AG08395 (cell line): ENCODE results near the gene FOXP4.
A peak's percentile ranks its signal among the peaks of the same experiment; 100 is the strongest.

Experiments
- DNase-seq: peaks from one replicate; pipeline ENCODE4 v3.0.0; 2012; ENCODE audit warnings: mixed read lengths, low spot score

FOXP4 gene

DNA sequence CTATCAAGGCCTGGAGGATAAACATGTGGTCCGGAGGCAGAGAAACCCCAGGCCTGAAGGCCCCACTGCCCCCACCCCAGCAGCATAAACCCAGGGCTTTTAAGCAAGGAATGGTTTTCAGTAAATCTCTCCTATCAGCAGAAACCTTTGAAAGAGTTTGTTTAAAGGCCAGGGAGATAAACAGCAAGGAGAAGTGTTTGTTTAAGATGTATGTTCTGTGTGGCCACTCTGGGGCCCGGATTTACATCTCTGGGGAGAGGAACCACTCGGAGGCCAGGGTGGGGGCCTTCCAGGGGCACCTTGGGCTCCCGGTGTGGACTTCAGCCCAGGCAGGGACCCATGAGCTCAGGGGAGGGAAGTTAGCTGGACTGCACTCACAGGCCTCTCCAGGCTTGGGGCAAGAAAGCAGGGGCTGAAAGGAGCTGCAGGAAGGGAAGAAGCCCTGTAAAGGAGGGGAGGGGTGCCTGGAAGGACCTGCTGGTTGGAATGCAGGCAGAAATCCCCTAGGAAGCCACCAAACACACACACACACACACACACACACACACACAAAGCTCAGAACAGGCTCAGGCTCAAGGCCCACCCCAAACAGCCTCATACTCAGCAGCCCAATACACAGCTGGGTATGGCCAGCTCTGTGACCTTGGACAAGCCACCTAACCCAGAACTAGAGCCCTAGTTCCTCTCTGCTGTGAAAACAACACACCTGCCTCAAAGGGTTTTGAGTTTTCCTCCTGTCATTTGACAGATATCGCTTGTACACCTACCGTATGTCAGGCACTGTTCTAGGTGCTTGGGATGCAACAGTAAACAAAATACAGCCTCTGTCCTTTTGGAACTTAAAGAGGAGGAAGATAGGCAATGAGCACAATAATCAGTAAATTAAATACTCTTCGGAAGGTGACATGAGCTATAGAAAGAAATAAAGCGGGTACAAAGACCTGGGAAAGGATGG lies 26.2 kb upstream of the FOXP4 start:
- no peak for DNase-seq

DNA sequence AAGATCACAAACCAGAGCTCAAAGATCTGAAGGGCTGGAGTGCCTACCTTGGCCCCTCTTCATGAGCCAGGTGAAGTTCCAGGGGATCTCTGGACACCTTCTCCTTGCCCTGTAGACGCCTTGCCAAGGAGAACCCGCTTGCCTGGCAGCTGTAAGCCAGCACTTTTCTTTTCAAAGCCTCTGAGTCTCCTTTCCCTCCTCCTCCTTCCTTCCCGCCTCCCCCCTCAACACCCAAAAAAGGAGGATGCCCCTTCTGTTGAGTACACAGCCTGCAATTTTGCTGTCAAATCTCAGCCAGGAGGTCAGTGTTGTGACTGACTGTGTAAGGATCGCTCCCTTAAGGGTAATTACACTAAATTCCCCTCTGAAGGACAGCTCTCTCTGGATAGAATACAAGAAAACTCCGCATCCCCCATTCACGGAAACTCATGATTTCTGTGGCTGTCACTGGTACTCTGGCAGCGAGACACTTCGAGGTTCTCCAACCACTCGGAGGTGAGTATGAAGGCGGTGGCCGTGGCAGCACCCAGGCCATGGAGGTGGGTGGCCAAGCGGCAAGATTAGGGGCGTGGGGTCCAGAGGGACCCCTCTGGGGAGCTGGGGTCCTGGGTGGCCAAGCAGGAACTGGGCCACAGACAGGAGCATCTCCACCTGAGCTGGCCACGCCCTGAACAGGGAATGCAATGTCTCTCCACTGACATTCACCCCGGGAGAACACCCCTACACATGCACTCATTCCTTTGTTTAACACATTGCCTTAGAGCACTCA lies 23.2 kb upstream of the FOXP4 start:
- no peak for DNase-seq

DNA sequence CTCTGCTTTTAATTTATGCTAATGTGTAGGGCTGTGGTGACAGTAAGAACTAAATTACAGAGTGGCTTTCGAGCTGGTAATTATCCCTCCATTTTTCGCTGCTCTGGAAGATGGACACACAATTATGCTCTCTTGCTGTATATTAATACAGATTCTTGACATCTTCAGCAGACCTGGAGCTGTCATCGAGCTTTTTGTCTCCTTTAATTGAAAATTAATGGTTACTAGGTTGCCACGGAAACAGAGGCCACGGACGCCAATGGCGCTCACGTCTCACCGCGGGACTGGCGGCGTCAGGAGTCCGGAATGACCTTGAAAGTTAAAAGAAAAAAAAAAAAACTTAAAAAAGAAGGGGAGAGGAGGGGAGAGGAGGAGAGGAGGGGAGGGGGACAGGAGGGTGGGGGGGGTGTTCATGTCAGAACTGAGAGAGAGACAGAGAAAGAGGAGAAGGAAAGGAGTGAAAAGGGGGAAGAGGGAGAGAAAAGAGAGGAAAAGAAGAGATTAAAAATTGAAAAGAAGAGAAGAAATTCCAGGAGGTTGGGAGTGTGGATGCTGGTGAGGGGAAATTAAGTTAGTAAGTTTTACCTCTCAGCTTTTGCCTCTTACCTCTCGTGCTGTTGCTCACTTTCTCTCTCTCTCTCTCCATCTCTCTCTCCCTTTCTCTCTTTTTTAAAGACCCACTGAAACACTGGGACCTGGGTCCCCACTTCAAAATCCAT lies 22.1 kb upstream of the FOXP4 start:
- no peak for DNase-seq

DNA sequence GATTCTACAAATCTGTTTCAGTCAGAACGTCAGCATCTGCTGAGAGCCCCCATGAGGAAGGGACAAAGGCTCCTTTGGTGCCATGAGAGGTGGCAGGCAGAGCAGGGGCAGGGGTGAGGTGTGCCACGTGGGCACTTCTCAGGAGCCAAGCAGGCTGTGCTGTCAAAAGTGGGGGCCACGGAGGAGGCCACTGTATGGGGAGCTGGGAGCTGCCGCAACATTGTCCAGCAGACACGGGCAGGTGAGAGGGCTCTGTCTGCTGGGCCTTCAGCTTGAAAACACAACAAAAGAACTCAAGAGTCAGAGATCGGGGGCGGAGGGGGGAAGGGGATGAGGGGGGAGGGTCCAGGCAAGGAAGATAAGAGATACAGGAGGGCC lies 21.6 kb upstream of the FOXP4 start:
- no peak for DNase-seq

DNA sequence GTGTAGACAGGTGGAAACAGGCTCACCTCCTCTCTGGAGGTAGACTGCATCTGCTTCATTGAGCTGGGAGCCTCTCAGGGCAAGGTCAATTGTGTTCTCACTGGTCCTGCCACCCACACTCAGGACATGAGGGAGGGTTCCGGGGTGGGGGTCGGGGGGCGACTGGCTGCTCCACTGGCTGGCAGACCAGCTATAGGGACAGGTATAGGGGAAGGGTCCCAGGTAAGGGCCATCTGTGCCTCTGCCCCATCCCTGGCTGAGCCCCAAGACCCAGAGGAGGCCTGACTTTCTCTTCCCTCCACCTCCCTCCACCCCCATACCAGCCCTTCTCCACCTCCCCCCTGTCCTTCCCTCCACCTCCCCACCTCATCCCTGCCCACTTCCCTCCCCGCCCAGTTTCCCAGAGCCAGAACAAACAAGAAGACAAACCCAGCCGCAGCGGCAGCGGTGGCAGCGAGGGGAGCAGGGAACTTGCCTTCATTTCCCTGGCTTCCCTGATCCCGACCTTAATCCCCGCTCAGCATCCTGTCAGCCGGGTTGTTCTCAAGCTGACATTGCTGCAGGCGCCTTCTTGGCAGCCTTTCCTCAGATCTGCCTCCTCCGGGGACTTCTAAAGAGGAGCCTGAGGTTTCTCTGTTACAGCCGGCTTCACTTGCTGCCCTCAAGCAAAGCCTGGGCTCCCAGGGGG lies 18.3 kb upstream of the FOXP4 start:
- DNase-seq, result peak; percentile 29

DNA sequence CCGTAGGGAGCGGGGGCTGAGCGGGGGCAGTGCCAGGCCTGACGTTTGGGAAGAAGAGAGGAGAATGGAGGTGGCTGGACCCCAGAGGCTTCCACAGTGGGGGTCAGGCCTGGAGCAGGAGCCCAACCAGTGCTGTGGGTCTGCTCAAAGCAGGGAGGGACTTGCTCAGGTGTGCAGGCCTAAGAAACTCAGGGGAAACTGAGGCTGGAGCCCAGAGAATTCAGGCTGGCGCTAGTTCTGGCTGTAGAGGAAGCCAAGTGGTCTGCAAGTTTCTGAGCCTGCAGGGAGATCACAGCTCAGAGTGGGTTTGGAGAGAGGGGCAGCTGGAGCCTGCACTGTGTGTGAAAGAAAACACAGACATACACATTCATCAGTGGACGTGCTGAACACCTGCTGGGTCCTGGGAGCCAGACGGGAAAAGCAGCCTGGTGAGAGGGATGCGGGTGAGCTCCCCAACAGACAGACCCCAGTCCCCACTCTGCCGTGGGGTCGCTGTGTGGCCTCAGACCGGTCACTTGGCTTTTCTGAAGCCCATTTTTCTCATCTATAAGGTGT lies 17.7 kb upstream of the FOXP4 start:
- DNase-seq, result no peak

DNA sequence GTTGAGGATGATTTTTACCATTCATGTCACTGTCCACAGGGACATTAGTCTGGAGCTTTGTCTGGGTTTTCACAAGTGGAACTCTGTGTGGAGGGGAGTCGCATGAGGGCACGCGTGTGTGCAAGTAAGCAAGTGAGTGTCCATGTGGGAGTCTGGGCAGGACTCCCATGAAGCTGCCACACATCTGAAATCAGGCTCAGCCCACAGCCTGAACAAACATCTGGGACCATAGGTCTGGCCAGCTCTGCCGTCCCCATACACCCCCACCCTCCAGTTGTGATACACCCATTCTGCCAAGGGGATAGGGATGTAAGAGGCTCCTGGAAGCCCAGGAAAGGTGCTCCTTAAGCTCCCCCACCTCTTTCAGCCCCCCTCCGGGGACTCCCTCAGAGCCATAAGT lies 17.1 kb upstream of the FOXP4 start:
- DNase-seq, result no peak

DNA sequence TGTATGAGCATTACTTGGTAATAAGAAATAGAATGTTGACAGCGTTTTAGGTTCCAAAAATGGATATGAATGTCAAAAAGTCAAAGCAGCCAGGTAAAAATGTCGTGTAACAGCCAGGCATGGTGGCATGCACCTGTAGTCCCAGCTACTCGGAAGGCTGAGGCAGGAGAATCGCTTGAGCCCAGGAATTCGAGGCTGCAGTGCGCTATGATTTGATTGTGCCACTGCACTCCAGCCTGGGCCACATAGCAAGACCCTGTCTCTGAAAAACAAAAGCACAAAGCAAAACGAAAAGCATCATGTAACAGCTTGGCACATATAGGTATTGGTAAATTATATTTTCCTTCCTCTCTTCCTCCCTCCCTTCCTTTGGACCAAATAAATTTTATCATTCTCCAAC lies 16.2 kb upstream of the FOXP4 start:
- DNase-seq, result no peak

DNA sequence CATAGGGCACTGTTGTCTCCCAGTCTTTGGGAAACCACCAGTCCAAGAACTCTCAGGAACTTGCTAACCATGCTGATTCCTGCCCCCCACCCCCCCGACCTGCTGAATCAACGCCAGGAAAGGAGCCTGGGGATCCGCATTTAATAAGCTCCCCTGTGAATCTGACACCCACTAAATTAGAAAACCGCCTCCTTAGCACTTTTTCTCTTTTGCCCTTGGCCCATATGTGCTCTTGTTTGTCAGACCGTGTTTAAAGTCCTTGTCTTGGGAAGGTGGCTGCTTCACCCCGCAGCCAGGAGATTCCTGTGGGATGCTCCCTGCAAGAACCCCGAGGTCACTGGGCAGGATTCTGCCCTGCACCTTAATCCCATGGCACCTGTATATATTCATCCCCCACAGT lies 15.7 kb upstream of the FOXP4 start:
- DNase-seq, result no peak

DNA sequence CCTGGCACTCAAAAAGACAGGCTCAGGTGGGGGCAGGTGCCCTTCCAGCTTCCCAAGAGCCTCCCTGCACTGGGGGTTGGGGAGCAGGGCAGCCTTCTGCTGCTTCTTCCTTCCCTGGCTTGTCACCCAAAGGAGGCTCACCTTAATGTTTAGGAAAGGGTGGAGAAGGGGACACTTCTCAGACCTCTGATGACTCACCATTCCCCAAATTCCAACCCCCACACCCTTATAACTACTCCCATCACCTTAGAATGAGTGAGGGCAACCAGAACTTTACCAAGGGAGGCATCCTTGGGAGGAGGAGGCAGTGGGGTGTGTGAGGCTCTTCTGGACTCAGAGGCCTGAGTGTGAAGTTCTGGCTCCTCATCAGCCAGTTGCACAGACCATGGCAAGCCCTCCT lies 15.2 kb upstream of the FOXP4 start:
- no peak for DNase-seq

DNA sequence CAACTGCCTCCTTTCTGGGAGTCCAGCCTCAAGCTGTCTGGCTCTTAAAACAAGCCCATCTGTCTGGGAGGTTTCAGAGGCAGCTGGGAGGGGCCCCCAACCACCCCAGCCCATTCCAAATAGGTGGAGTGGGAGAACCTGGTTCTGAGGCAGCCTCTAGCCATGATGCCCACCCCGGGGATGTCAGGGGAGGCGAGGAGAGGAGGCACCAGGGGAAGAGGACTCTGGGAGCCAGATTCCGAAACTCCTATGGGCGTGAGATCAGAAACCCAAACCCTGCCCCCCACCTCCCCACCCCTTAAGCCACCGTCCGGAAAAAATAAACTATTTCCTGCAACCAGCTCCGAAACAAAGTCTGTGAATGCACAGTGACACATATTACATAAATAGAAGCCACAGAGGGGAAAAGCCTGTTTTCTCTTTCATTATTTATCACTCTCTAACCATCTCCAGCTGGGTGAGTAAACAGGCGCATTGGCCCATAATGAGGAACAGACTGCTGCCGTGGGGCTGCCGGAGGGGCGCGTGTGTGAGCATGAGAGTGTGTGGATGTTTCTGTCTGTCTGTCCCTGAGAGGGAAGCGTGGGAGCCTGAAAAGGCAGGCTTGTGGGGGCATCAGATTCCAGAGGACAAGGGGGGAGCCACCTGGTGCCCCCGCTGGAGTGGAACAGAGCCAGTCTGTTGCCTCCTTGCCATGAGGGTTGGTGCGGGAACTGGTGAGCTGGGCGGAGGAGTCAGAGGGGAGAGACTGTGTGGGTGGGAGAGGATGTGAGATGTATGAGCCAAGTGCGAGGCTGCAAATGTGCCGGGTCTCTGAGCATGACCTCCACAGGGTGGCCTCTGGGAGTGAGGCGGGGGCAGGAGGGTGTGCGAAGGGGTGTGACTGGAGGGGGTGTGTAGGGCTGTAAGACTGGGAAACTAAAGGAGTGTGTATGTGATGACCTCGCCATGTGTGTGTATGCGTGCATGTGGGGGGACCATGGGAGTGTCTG lies 14.3 kb upstream of the FOXP4 start:
- DNase-seq, result peak; percentile 88

DNA sequence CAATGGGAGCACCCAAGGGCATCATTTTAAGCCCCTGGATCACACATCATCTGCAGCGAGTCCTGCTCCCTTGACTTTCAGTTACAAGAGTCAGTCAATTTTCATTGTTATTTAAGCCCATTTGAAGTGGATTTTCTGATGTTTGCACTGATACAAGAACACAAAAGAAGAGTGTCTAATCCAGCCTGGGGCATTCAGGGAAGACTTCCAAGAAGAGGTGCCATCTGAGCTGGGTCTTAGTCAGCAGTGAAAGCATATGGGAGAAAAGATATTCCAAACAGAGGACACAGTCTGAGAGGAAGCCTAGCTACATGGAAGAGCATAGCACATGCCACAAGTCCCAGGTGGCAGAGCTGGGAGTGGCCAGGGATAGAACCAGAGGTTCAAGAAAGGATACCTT lies 10.4 kb upstream of the FOXP4 start:
- no peak for DNase-seq

DNA sequence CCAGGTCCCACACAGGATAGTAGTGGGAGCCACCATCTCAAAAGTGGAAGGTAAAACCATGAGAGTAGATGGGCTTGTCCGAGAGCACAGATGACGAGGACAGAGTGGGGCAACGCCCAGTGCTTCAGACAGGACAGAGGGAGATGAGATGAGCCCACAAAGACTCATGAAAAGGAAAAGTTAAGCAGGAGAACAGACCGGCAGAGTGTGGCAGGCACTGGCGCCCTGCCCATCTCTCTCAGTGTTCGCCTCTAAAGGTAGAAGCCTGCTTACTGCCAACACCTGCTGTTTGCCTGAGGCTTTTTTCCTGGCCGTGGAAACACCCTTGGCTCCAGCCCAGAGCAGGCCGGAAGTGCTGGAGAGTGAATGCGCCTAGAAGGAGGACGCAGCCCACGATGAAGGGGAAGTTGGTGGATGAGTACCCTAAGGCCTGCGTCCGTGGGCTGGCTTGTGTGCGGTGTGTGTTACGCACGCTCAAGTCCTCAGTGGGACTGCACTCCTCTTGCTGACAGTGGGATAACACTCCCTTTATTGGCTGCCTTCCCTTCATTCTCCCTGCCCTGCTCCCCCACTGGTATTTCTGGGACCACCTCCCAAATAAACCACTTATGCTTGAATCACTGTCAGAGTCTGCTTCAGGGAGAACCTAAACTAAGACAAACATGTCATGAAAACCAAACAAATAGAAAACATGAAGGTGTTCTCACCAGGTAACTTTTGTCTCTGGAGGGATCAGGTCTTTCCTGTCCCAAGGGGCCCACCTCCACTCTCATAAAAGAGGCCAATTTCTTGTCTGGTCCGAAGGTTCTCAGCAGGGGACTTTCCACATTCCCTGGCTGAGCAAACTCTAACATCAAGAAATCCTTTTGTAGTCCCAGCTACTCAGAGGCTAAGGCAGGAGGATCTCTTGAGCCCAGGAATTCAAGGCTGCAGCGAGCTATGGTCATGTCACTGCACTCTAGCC lies 9.1 kb upstream of the FOXP4 start:
- no peak for DNase-seq

DNA sequence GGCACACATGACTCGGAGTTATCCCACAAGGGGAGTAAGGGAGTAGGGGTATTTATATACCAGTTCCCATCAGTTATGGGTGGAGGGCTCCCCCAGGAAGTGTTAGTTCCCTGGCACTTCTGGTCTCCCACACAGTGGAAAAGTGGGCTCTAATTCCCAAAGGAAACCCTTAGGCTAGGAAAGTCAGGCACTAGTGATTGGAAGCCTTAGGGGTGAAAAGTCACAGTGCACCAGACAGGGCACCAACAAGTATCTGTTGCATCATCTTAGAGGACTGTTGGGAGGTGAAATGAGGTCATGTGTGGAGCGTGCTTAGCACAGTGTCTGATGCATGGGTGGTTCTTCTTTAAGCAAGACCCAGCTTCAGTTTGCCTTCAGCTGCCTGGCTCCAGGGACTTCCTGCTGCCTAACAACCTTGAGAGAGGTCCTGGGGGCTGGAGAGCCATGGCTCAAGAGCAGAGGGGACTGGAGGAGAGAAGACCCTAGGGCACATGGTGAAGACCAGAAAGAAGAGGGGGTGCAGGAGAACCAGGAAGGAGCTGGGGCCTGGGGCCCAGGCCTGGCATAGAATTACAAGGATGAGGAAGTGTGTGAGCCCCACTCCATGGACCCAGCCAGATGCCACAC lies 7.5 kb upstream of the FOXP4 start:
- DNase-seq, result peak; percentile 19

DNA sequence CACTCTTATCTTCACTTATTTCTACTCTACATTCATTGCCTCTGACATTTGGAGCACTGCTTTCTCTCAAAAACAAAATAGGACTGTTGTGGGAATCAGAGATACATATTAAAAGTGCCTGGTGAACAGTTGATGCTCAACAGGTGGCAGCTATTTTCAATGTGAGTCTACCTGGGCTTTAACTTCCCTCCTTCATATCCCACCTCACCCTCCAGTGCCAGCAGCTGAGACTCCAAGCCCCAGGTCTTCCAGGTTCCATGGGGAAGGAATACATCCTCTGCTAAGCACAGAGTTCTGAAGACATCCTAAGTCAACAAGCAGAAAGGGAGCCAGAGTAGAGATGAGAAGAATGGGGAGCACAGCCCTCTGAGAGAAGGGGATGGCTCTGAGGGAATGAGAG lies 7.0 kb upstream of the FOXP4 start:
- DNase-seq, result no peak

DNA sequence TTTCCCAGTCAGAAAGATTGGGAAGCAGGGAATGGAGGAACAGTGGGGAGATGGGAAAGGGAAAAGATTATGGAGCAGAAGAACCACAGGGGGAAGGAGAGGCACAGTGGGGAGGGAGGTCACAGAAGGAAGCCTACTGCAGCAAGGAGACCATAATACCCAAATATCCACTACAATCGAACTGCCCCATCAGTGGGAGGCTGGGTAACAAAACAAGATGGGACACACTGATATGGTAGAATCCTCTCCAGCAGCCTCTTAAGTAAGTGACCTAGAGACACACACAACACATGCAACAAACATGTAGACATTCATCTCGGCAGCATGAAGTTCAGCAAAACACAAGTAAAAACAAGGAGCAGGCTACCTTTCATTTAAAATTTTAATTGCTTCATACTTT lies 4.8 kb upstream of the FOXP4 start:
- no peak for DNase-seq

DNA sequence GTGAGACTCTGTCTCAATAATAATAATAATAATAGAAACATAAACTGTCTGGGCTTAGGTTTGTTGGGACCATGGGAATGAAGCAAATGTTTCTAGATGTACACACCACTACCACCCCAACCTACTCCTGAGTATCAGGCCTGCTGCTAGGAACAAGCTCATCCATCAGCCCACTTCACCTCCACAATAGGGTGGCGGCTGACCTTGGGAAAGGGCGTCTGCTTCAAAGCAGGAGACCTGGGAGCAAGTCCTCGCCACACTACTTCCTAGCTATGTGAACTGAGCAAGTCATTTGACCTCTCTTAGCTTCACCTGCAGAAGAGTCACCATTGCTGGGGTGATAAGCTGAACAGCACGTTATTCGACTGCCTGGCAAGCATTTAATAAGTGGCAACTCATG lies 3.1 kb upstream of the FOXP4 start:
- DNase-seq, result no peak

DNA sequence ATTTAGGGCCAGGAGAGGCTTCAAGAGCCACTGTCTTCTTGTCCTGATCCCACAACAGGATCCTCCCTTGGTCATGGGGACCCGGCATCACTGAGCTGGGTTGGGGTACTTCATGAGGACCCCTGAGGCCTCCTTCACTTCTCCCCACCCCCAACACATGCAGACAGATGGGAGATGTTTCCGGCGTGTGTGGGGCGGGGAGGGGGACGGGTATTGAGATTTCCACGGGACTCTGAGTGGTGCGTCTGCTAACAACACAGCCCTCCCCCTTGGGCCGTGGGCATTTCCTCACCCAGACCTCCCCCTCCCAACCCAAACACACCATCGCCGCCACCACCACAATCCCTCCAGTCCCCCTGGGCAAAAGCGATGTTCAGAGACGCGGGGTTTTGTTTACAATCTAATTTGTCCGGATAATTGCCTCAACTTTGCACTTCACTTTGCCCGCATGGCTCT lies 906 bp upstream of the FOXP4 start:
- DNase-seq, result no peak

DNA sequence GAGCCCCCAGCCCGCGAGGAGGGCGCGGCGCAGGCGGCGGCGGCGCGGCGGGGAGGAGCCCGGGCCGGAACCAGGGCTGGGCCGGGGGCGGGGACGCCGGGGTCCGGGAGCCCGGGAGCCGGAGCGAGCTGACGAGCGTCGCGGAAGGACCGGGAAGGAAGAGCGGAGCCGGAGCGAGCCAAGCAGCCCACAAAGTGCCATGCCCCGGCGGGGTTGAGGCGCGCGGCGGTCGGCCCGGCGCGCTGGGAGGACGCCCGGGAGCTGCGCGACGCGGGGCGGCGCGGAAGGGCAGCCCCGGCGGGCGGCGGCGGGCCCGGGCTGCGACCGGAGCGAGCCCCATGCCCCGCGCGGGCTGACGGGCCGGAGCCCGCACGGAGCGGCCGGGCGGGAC lies 289 bp downstream of the FOXP4 start:
- DNase-seq, result no peak
